BE2C (cell line): Measurements from ENCODE around the gene EEF2K.

Experiments used
- DNase-seq: peaks from one replicate; pipeline ENCODE4 v3.0.0-alpha.2; 2020
- H3K27me3 ChIP-seq: fragments of 250-450 bp; sonication (Bioruptor Pico); 2 replicates; pipeline ENCODE4 v1.5.1; 2020; ENCODE audit warnings: mild to moderate bottlenecking
- H3K36me3 ChIP-seq: fragments of 250-450 bp; sonication (Bioruptor Pico); 2 replicates; pipeline ENCODE4 v1.5.1; 2020; ENCODE audit warnings: mild to moderate bottlenecking
- H3K4me1 ChIP-seq: fragments of 250-450 bp; sonication (Bioruptor Pico); 2 replicates; pipeline ENCODE4 v1.5.1; 2020
- H3K4me3 ChIP-seq: 2 replicates; pipeline ENCODE4 v1.5.1; 2011; ENCODE audit warnings: low read depth, low read length
- H3K9me3 ChIP-seq: fragments of 250-450 bp; sonication (Bioruptor Pico); 2 replicates; pipeline ENCODE4 v1.5.1; 2020
- CTCF ChIP-seq: IDR thresholded peaks from 2 replicates; pipeline ENCODE4 v1.5.1; 2012; ENCODE audit warnings: mild to moderate bottlenecking, low read depth, low read length

Gene EEF2K

DNA sequence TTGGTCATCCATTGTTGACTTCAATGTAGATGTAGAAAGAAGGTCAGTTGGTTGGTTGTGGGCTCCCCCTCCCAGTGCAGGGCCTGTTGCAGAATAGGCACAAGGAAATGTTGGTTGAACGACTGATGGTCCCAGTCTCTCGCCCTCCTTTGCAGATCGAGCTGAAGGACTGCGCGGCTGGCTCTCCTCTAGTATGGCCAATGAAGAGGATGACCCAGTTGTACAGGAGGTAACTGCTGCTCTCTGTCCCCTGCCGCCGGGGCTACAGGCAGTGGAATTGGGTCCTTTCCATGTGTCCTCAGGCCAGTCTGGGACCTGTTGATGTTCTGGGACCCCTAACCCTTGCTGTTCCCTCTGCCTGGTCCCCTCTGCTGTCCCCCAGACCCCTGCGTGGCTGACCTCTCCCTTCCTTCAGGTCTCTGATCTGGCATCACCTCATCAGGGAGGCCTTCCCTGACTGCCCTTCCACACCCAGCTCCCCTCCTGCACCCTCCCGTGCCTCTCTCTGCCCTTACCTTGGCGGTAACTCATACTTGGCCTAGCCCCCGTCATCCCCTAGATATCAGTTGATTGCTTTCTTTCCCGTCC is 96.8 kb downstream of the EEF2K start:
- DNase-seq = no peak
- Histone ChIP-seq H3K9me3 (no peaks in the 10 kb centered on the region), H3K36me3 (peaks cover 44% of the 10 kb centered on the region)

DNA sequence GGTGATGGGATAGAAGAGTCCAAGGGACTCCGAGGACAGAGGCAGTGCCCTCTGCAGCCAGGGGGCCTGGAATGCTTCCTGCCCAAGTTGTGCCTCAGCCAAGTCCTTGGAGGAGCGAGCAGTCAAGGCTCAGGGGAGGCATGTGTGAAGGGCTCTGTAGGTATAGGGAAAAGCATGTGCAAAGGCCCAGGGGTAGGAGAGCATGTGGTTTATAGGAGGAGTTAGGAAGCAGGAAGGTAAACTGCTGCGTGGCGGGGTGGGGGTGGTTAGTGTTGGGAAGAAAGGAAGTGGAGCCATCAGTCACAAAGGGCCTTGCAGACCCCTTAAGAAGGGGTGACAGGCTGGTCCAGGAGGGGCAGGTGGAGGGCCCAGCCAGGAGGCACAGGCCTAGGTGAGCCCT is 98.3 kb downstream of the EEF2K start:
- Histone ChIP-seq H3K36me3 (peaks cover 58% of the 10 kb centered on the region), H3K9me3 (no peaks in the 10 kb centered on the region), H3K4me1 (0 out of 2 replicates have a peak, but pooled peaks cover 2% of the 10 kb centered on the region), H3K4me3 (no peak overlapping the region), H3K27me3 (no peaks in the 10 kb centered on the region)
- no peak for TF ChIP-seq CTCF
- no peak for DNase-seq

More for the DNA sequence above, 96.8 kb downstream of the EEF2K start:
- H3K27me3 ChIP-seq = no peaks in the 10 kb centered on the region
- no peak for TF ChIP-seq CTCF
- H3K4me1 ChIP-seq = 0 out of 2 replicates have a peak, but pooled peaks cover 2% of the 10 kb centered on the region
- no peak overlapping the region for H3K4me3 ChIP-seq

GRCh38 chr16:22306788-22307187 is 100.7 kb downstream of the EEF2K start:
- H3K36me3 ChIP-seq = peaks cover 70% of the 10 kb centered on the region
- no peaks in the 10 kb centered on the region for H3K27me3 ChIP-seq
- H3K4me1 ChIP-seq = no peaks in the 10 kb centered on the region
- no peaks in the 10 kb centered on the region for H3K9me3 ChIP-seq
- TF ChIP-seq CTCF = no peak
- no peak for DNase-seq
- no peak overlapping the region for H3K4me3 ChIP-seq

DNA sequence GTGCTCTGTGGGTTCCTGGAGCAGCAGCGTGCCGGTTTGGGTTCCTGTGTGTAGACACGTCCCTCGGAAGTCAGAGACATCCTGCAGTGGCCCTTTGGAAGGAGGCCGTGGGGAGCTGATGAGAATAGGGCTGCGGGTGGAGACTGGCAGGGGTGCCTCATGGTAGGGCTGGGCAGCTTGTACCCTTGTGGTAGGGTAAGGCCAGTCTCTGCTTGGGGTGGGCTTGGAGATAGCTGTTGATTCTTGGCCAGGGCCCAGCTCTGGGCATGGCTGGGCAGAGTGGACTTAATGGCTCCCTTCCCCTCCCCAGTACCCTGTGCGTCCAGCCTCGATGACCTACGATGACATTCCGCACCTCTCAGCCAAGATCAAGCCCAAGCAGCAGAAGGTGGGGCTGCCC is 101.8 kb downstream of the EEF2K start:
- H3K9me3 ChIP-seq = no peaks in the 10 kb centered on the region
- H3K4me3 ChIP-seq = no peak overlapping the region
- H3K4me1 ChIP-seq = no peaks in the 10 kb centered on the region
- DNase-seq = no peak
- peaks cover 70% of the 10 kb centered on the region for H3K36me3 ChIP-seq
- no peak for TF ChIP-seq CTCF
- no peaks in the 10 kb centered on the region for H3K27me3 ChIP-seq

- Histone ChIP-seq H3K9me3 (no peaks in the 10 kb centered on the region), H3K4me3 (no peak overlapping the region), H3K27me3 (no peaks in the 10 kb centered on the region), H3K4me1 (no peaks in the 10 kb centered on the region), H3K36me3 (peaks cover 68% of the 10 kb centered on the region)
- no peak for TF ChIP-seq CTCF
- DNase-seq = no peak
These were observed 102.9 kb downstream of the EEF2K start for GRCh38 chr16:22308824-22309520.

- TF ChIP-seq CTCF = no peak
- no peak overlapping the region for H3K4me3 ChIP-seq
- H3K4me1 ChIP-seq = no peaks in the 10 kb centered on the region
- H3K9me3 ChIP-seq = no peaks in the 10 kb centered on the region
- DNase-seq = no peak
- H3K36me3 ChIP-seq = peaks cover 62% of the 10 kb centered on the region
- H3K27me3 ChIP-seq = no peaks in the 10 kb centered on the region
These were observed 105.4 kb downstream of the EEF2K start for GRCh38 chr16:22311520-22311919.
